ENCODE data around the gene CCR9. TPM values are rescaled to one million over a fixed set of nuclear protein-coding genes. Genes with fewer than 3 reads are reported as not detected.

CCR9 gene
- total and polyA plus RNA-seq, 10 of the 15 experiments (the other 5 are each of a cell fraction or from before 2014, with no cell fraction given): 0.05 to 3.9 (median 2.4) TPM

- Histone ChIP-seq H3K4me3 (no peak overlapping the region), H3K27ac (ENCODE audit: control insufficient read depth, insufficient read depth) (no peak overlapping the region), H3K9me3 (replicated peaks; ENCODE audit: control insufficient read depth, insufficient read depth, low read length) (no peaks in the 10 kb centered on the region), H3K4me2 (ENCODE audit: control insufficient read depth, insufficient read depth) (no peak overlapping the region), H2AFZ (ENCODE audit: control insufficient read depth, low read depth, low read length) (no peak overlapping the region), H3K27me3 (replicated peaks in 1 of 2; ENCODE audit: control insufficient read depth in 2 of 2, insufficient read depth in 2 of 2, low read length in 1 of 2) (no peaks in the 10 kb centered on the region; a peak in 1 of 4 replicates), H3K9ac (ENCODE audit: control insufficient read depth, insufficient read depth, low read length) (no peak overlapping the region), H4K20me1 (ENCODE audit: control insufficient read depth, insufficient read depth) (no peaks in the 10 kb centered on the region), H3K79me2 (ENCODE audit: control insufficient read depth, insufficient read depth, low read length) (no peaks in the 10 kb centered on the region), H3K4me1 (ENCODE audit: control insufficient read depth, insufficient read depth, low read length) (peaks cover 12% of the 10 kb centered on the region), H3K36me3 (ENCODE audit: control insufficient read depth in 2 of 2, insufficient read depth in 2 of 2, low read length in 1 of 2) (no peaks in the 10 kb centered on the region)
- BruUV-seq (replicated peaks): no TSS peak
- SMC1A ChIA-PET (ENCODE audit: uncharacterized antibody, unreplicated experiment): interaction anchor here (0.7 to 11.4 kb wide), 9 partner anchors 8 to 206 kb away, joined by 3 to 199 read pairs (median 17); partner anchors contain the start of genes CCR9 and LZTFL1
- in situ Hi-C loops (cut with MboI): no loop called here
- no peak for DNase-seq (ENCODE audit: low read depth, low spot score)
- POLR2A ChIA-PET: interaction anchor here (0.6 to 1.7 kb wide), 3 partner anchors 10 to 36 kb away, joined by 5 to 7 read pairs (median 5); no protein-coding TSS in a partner anchor
- no peak for FAIRE-seq
- RAD21 ChIA-PET (ENCODE audit: unreplicated experiment): interaction anchor here (1.0 to 12.3 kb wide), 7 partner anchors 10 to 112 kb away, joined by 3 to 229 read pairs (median 3); no protein-coding TSS in a partner anchor
- CTCF ChIA-PET: interaction anchor here (0.8 to 2.4 kb wide), 3 partner anchors 10 to 13 kb away, joined by 3 to 7 read pairs (median 4); no protein-coding TSS in a partner anchor
- TF ChIP-seq SMAD5 (IDR thresholded peaks at IDR 0.05; ENCODE audit: low read depth) (0 out of 2 replicates have a peak, but pooled peaks have one; percentile 12), HDAC2 (IDR thresholded peaks at IDR 0.05) (no peak), POLR2AphosphoS5 (IDR thresholded peaks at IDR 0.05; ENCODE audit: low read length) (no peak)
- intact Hi-C loops (cut with micrococcal nuclease; ENCODE audit: unreplicated experiment): no loop called here
- no peak for ATAC-seq
- 54% methylated on average over 5 of the region's 5 CpGs for WGBS (ENCODE audit: insufficient coverage, insufficient replicate concordance, low lambda C conversion rate, missing lambda C conversion rate)
Observed at GRCh38 chr3:45874677-45875346, 11.5 kb upstream of the CCR9 start.

GRCh38 chr3:45878124-45878523, 8.2 kb upstream of the CCR9 start:
- intact Hi-C loops (cut with micrococcal nuclease; ENCODE audit: unreplicated experiment): no loop called here
- RAD21 ChIA-PET (ENCODE audit: unreplicated experiment): interaction anchor here (0.8 to 12.3 kb wide), 9 partner anchors 10 to 50 kb away, joined by 3 to 229 read pairs (median 5); no protein-coding TSS in a partner anchor
- TF ChIP-seq GABPA (IDR thresholded peaks at IDR 0.05; ENCODE audit: low read depth): 0 out of 2 replicates have a peak, but pooled peaks have one; percentile 21
- no peak for TF ChIP-seq HDAC6 (IDR thresholded peaks at IDR 0.05; ENCODE audit: unreplicated experiment)
- TF ChIP-seq MTA3 (IDR thresholded peaks at IDR 0.05; ENCODE audit: borderline replicate concordance, low read length): peak; percentile 57; the same call in 1 of the 2 replicates
- no peak for TF ChIP-seq TARDBP (IDR thresholded peaks at IDR 0.05; ENCODE audit: borderline replicate concordance)
- peak; percentile 71 for TF ChIP-seq MTA2 (IDR thresholded peaks at IDR 0.05; ENCODE audit: low read depth)
- TF ChIP-seq SMAD5 (IDR thresholded peaks at IDR 0.05; ENCODE audit: low read depth): no peak
- TF ChIP-seq CEBPB (IDR thresholded peaks at IDR 0.05; ENCODE audit: borderline replicate concordance in 1 of 2, low read depth in 2 of 2, low read length in 2 of 2): 0 out of 4 replicates have a peak, but pooled peaks of 1 of the 2 experiments have one; percentile 42
- TF ChIP-seq NRF1 (conservative IDR thresholded peaks at IDR 0.05; ENCODE audit: low read depth, low read length): no peak
- TF ChIP-seq EP300 (IDR thresholded peaks at IDR 0.05; ENCODE audit: borderline replicate concordance in 1 of 2, control insufficient read depth in 1 of 2, low read depth in 2 of 2, low read length in 2 of 2): peak in 1 of 2 experiments; percentile 86; a peak in 1 of 4 replicates
- peak; percentile 67; the same call in 1 of the 2 replicates for TF ChIP-seq CREM (IDR thresholded peaks at IDR 0.05; ENCODE audit: low read depth)
- TF ChIP-seq, protein P1, sequence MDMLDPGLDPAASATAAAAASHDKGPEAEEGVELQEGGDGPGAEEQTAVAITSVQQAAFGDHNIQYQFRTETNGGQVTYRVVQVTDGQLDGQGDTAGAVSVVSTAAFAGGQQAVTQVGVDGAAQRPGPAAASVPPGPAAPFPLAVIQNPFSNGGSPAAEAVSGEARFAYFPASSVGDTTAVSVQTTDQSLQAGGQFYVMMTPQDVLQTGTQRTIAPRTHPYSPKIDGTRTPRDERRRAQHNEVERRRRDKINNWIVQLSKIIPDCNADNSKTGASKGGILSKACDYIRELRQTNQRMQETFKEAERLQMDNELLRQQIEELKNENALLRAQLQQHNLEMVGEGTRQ (IDR thresholded peaks at IDR 0.05; ENCODE audit: borderline replicate concordance, low read depth, low read length): no peak
- TF ChIP-seq ETV6 (conservative IDR thresholded peaks at IDR 0.05 in 1 of 2, IDR thresholded peaks at IDR 0.05 in 1 of 2; ENCODE audit: borderline replicate concordance in 1 of 2, low read depth in 1 of 2): 0 out of 4 replicates have a peak, but pooled peaks of 1 of the 2 experiments have one; percentile 43

More at GRCh38 chr3:45878124-45878523, 8.2 kb upstream of the CCR9 start:
- ChIA-PET SMC1A (ENCODE audit: uncharacterized antibody, unreplicated experiment) (interaction anchor here (0.8 to 11.2 kb wide), 14 partner anchors 10 to 181 kb away, joined by 3 to 199 read pairs (median 4); no protein-coding TSS in a partner anchor), CTCF (interaction anchor here (0.6 to 1.9 kb wide), 8 partner anchors 10 to 206 kb away, joined by 3 to 6 read pairs (median 3); no protein-coding TSS in a partner anchor), POLR2A (interaction anchor here (0.5 to 6.5 kb wide), 13 partner anchors 10 to 688 kb away, joined by 3 to 95 read pairs (median 3); no protein-coding TSS in a partner anchor)
- H3K4me1 ChIP-seq (ENCODE audit: control insufficient read depth, insufficient read depth, low read length): peaks cover 23% of the 10 kb centered on the region
- no peak for FAIRE-seq
- H4K20me1 ChIP-seq (ENCODE audit: control insufficient read depth, insufficient read depth): no peaks in the 10 kb centered on the region
- H3K27ac ChIP-seq (ENCODE audit: control insufficient read depth, insufficient read depth): no peak overlapping the region
- 49% methylated on average over 2 of the region's 2 CpGs for WGBS (ENCODE audit: insufficient coverage, insufficient replicate concordance, low lambda C conversion rate, missing lambda C conversion rate)
- no peak for DNase-seq (ENCODE audit: low read depth, low spot score)
- H2AFZ ChIP-seq (ENCODE audit: control insufficient read depth, low read depth, low read length): no peak overlapping the region
- H3K27me3 ChIP-seq (replicated peaks in 1 of 2; ENCODE audit: control insufficient read depth in 2 of 2, insufficient read depth in 2 of 2, low read length in 1 of 2): peaks cover 0 to 3% of the 10 kb centered on the region in 2 experiments; a peak in 1 of 4 replicates
- in situ Hi-C loops (cut with MboI): no loop called here
- no peak overlapping the region for H3K4me3 ChIP-seq
- BruUV-seq (replicated peaks): no TSS peak
- H3K79me2 ChIP-seq (ENCODE audit: control insufficient read depth, insufficient read depth, low read length): no peaks in the 10 kb centered on the region
- peak overlapping the region; percentile 38; the same call in 1 of the 2 replicates for H3K4me2 ChIP-seq (ENCODE audit: control insufficient read depth, insufficient read depth)
- ATAC-seq: peak; percentile 68
- no peak overlapping the region for H3K9ac ChIP-seq (ENCODE audit: control insufficient read depth, insufficient read depth, low read length)
- H3K9me3 ChIP-seq (replicated peaks; ENCODE audit: control insufficient read depth, insufficient read depth, low read length): no peaks in the 10 kb centered on the region
- H3K36me3 ChIP-seq (ENCODE audit: control insufficient read depth in 2 of 2, insufficient read depth in 2 of 2, low read length in 1 of 2): peaks cover 0 to 2% of the 10 kb centered on the region in 2 experiments; a peak in 1 of 4 replicates
